SK-N-SH (cell line): ENCODE measurements around the gene SCD5. TPM values are rescaled to one million over a fixed set of nuclear protein-coding genes. Genes with fewer than 3 reads are reported as not detected.

Experiments
- CTCF ChIA-PET: fragments of 300-600, 350-600 bp; formaldehyde crosslinking; extraction: SDS; loops from one replicate; lab custom pipeline; 2021; lab: Yijun Ruan, JAX
- POLR2A ChIA-PET: fragments of 350-600 bp; sonication (Branson Sonifier 250); formaldehyde crosslinking; extraction: SDS; loops from one replicate; lab custom pipeline; 2020; ENCODE audit warnings: antibody characterized with exemption, inconsistent platforms; lab: Yijun Ruan, JAX
- DNase-seq: peaks from one replicate; pipeline ENCODE4 v3.0.0; 2012
- H2AFZ ChIP-seq: fragments of 200-600 bp; sonication (generic); 2 replicates; pipeline ENCODE4 v1.8.1; 2016; ENCODE audit warnings: antibody characterized with exemption, mild to moderate bottlenecking, low read depth
- H3F3A ChIP-seq: fragments of 200-600 bp; sonication (generic); replicated peaks from 2 replicates; pipeline ENCODE3; 2016; ENCODE audit warnings: antibody characterized with exemption, mild to moderate bottlenecking; ENCODE audit not compliant: insufficient read depth
- H3K27ac ChIP-seq, 2 experiments: fragments of 200-500 bp in 1 of 2; fragments of 200-600 bp in 1 of 2; sonication (Bioruptor generic) in 1 of 2; sonication (generic), shearing (Covaris generic) in 1 of 2; 2 replicates each; pipeline versions ENCODE4 v1.5.1 to v1.6.1; 2014 to 2016; ENCODE audit warnings: low read depth in 2 of 2, inconsistent platforms in 1 of 2, low read length in 1 of 2, mild to moderate bottlenecking in 1 of 2, mixed read lengths in 1 of 2
- H3K27me3 ChIP-seq: fragments of 200-600 bp; sonication (generic), shearing (Covaris generic); 2 replicates; pipeline ENCODE4 v1.6.1; 2016; ENCODE audit warnings: mixed run types; ENCODE audit not compliant: insufficient read depth
- H3K36me3 ChIP-seq, 2 experiments: fragments of 200-500 bp in 1 of 2; fragments of 200-600 bp in 1 of 2; sonication (Bioruptor generic) in 1 of 2; sonication (generic) in 1 of 2; replicated peaks in 1 of 2; 2 replicates each; pipeline versions ENCODE3 to v1.5.1; 2014 to 2016; ENCODE audit warnings: low read length in 1 of 2, mild to moderate bottlenecking in 1 of 2; ENCODE audit not compliant: insufficient read depth in 2 of 2, control insufficient read depth in 1 of 2
- H3K4me1 ChIP-seq, 2 experiments: fragments of 200-500 bp in 1 of 2; fragments of 200-600 bp in 1 of 2; sonication (Bioruptor generic) in 1 of 2; sonication (generic), shearing (Covaris generic) in 1 of 2; 2 replicates each; pipeline versions ENCODE4 v1.5.1 to v1.6.1; 2014 to 2016; ENCODE audit warnings: low read depth in 1 of 2, low read length in 1 of 2, mixed run types in 1 of 2; ENCODE audit not compliant: insufficient read depth in 2 of 2, control insufficient read depth in 1 of 2
- H3K4me2 ChIP-seq: fragments of 200-600 bp; sonication (generic), shearing (Covaris generic); 2 replicates; pipeline ENCODE4 v1.6.1; 2017; ENCODE audit warnings: mixed run types
- H3K4me3 ChIP-seq, 2 experiments: fragments of 200-500 bp in 1 of 2; fragments of 200-600 bp in 1 of 2; sonication (Bioruptor generic) in 1 of 2; sonication (generic), shearing (Covaris generic) in 1 of 2; 2 replicates each; pipeline versions ENCODE4 v1.5.1 to v1.8.1; 2014 to 2016; ENCODE audit warnings: low read depth in 2 of 2, inconsistent platforms in 1 of 2, low read length in 1 of 2, mild to moderate bottlenecking in 1 of 2, mixed read lengths in 1 of 2, moderate library complexity in 1 of 2
- H3K79me2 ChIP-seq: fragments of 200-600 bp; sonication (generic); 2 replicates; pipeline ENCODE4 v1.8.1; 2017; ENCODE audit warnings: mild to moderate bottlenecking; ENCODE audit not compliant: insufficient read depth
- H3K9ac ChIP-seq: fragments of 200-600 bp; sonication (generic); 2 replicates; pipeline ENCODE4 v1.6.1; 2017; ENCODE audit warnings: mixed run types
- H3K9me2 ChIP-seq: fragments of 200-600 bp; sonication (generic); 2 replicates; pipeline ENCODE4 v1.6.1; 2017; ENCODE audit warnings: mixed run types
- H3K9me3 ChIP-seq: fragments of 200-600 bp; sonication (generic); 2 replicates; pipeline ENCODE4 v1.6.1; 2017; ENCODE audit warnings: mixed run types, mild to moderate bottlenecking, moderate library complexity
- H4K20me1 ChIP-seq: fragments of 200-600 bp; sonication (generic); 2 replicates; pipeline ENCODE4 v1.6.1; 2017; ENCODE audit warnings: mild to moderate bottlenecking, mixed run types; ENCODE audit not compliant: insufficient read depth
- CTCF ChIP-seq: fragments of 200-600 bp; sonication (generic); IDR thresholded peaks from 2 replicates; pipeline ENCODE4 v1.6.1; 2017; ENCODE audit warnings: antibody characterized with exemption, mild to moderate bottlenecking, moderate library complexity
- EP300 ChIP-seq, 2 experiments: IDR thresholded peaks; 2 replicates each; pipeline versions ENCODE4 v1.4.0 to v1.6.1; 2012; ENCODE audit warnings: borderline replicate concordance in 1 of 2, low read depth in 1 of 2, low read length in 1 of 2
- EZH2phosphoT487 ChIP-seq: fragments of 200-600 bp; sonication (generic); IDR thresholded peaks from 2 replicates; pipeline ENCODE4 v1.6.1; 2017; ENCODE audit warnings: low read depth, mixed run types, mild to moderate bottlenecking, antibody characterized with exemption, moderate library complexity, borderline replicate concordance
- FOSL2 ChIP-seq: IDR thresholded peaks from 2 replicates; pipeline ENCODE4 v1.4.0; 2012; ENCODE audit warnings: low read depth, mild to moderate bottlenecking, moderate library complexity, borderline replicate concordance
- FOXJ3 ChIP-seq: sonication (generic); formaldehyde crosslinking; IDR thresholded peaks from 2 replicates; pipeline ENCODE4 v1.5.1; 2020; ENCODE audit warnings: mild to moderate bottlenecking, missing genetic modification reagents
- FOXM1 ChIP-seq: IDR thresholded peaks from 2 replicates; pipeline ENCODE4 v1.4.0; 2012; ENCODE audit warnings: low read depth, mild to moderate bottlenecking
- GABPA ChIP-seq: IDR thresholded peaks from 2 replicates; pipeline ENCODE4 v1.4.0; 2012; ENCODE audit warnings: low read depth, mild to moderate bottlenecking
- IRF3 ChIP-seq: fragments of 150-350 bp; IDR thresholded peaks from 2 replicates; pipeline ENCODE4 v1.6.1; 2016; ENCODE audit warnings: mild to moderate bottlenecking, low read depth, low read length
- JUND ChIP-seq: IDR thresholded peaks from 2 replicates; pipeline ENCODE4 v1.4.0; 2012
- MEF2A ChIP-seq: IDR thresholded peaks from 2 replicates; pipeline ENCODE4 v1.4.0; 2012; ENCODE audit warnings: low read depth, borderline replicate concordance
- NRF1 ChIP-seq: IDR thresholded peaks from 2 replicates; pipeline ENCODE4 v1.6.1; 2012; ENCODE audit warnings: low read depth, mild to moderate bottlenecking, low read length
- RCOR1 ChIP-seq: fragments of 150-350 bp; IDR thresholded peaks from 2 replicates; pipeline ENCODE4 v1.6.1; 2017; ENCODE audit warnings: antibody characterized with exemption, low read length
- RXRA ChIP-seq: IDR thresholded peaks from 2 replicates; pipeline ENCODE4 v1.4.0; 2012; ENCODE audit warnings: low read depth, mild to moderate bottlenecking, borderline replicate concordance
- SIN3A ChIP-seq: IDR thresholded peaks from 2 replicates; pipeline ENCODE4 v1.6.1; 2012; ENCODE audit warnings: low read depth, mild to moderate bottlenecking, low read length, moderate library complexity, borderline replicate concordance
- TCF12 ChIP-seq: IDR thresholded peaks from 2 replicates; pipeline ENCODE4 v1.4.0; 2012
- USF1 ChIP-seq: IDR thresholded peaks from 2 replicates; pipeline ENCODE4 v1.4.0; 2012; ENCODE audit warnings: low read depth, borderline replicate concordance
- YY1 ChIP-seq: IDR thresholded peaks from 2 replicates; pipeline ENCODE4 v1.4.0; 2012; ENCODE audit warnings: low read depth, mild to moderate bottlenecking
- WGBS: methylation state at CpG from one replicate; pipeline ENCODE4 v1.1.6; 2017; ENCODE audit warnings: low lambda C conversion rate; 5-methylcytosine and 5-hydroxymethylcytosine counted together
- polyA plus RNA-seq, 3 experiments: library from polyadenylated mRNA; depleted of rRNA; stranded (reverse); fragments of >200 nt; gene quantifications; 2 replicates each; pipeline ENCODE4 v1.2.3, GENCODE V29; 2012

The SCD5 gene
- polyA plus RNA-seq, 1 of the 3 experiments (the other 2 are of a cell fraction), result 23.7 TPM

GRCh38 chr4:82726596-82726995 lies 72.0 kb downstream of the SCD5 start:
- Histone ChIP-seq H3K9me3 (no peaks in the 10 kb centered on the region), H3K27ac (no peak overlapping the region), H3K36me3 (peaks cover 0 to 3% of the 10 kb centered on the region in 2 experiments), H3K79me2 (no peaks in the 10 kb centered on the region; the same call in none of the 2 replicates), H3K4me3 (no peak overlapping the region), H3K4me1 (peaks cover 4 to 9% of the 10 kb centered on the region in 2 experiments; a peak in 1 of 4 replicates), H2AFZ (no peak overlapping the region), H3F3A (no peaks in the 10 kb centered on the region), H3K27me3 (no peaks in the 10 kb centered on the region), H4K20me1 (0 out of 2 replicates have a peak, but pooled peaks cover 3% of the 10 kb centered on the region), H3K4me2 (no peak overlapping the region), H3K9me2 (no peaks in the 10 kb centered on the region), H3K9ac (no peak overlapping the region)
- no peak for DNase-seq
- CTCF ChIA-PET, result interaction anchor here (0.9 to 2.7 kb wide), 2 partner anchors 12 to 13 kb away, joined by 3 to 13 read pairs; no protein-coding TSS in a partner anchor
- WGBS, result 91% methylated on average over 5 of the region's 5 CpGs
- POLR2A ChIA-PET, result no interaction called here
- no peak for TF ChIP-seq EZH2phosphoT487
- no peak for TF ChIP-seq RCOR1
- no peak for TF ChIP-seq NRF1
- no peak for TF ChIP-seq FOSL2
- no peak for TF ChIP-seq FOXM1
- no peak for TF ChIP-seq SIN3A
- TF ChIP-seq IRF3, result no peak
- no peak for TF ChIP-seq TCF12
- TF ChIP-seq MEF2A, result no peak
- no peak for TF ChIP-seq EP300 (IDR thresholded peaks at IDR 0.05; ENCODE audit: borderline replicate concordance in 1 of 2, low read depth in 1 of 2, low read length in 1 of 2)
- no peak for TF ChIP-seq USF1
- no peak for TF ChIP-seq GABPA
- TF ChIP-seq YY1, result no peak
- TF ChIP-seq CTCF, result no peak
- no peak for TF ChIP-seq RXRA
- no peak for TF ChIP-seq FOXJ3 (CRISPR knock-in tag)
- TF ChIP-seq JUND, result no peak
